A673 (cell line): ENCODE data around the gene SVIL. TPM values are rescaled to one million over a fixed set of nuclear protein-coding genes. Genes with fewer than 3 reads are reported as not detected.

Source experiments
- BruUV-seq: library from RNA; stranded (reverse); fragments of 400-500 nt; replicated peaks from 2 replicates; lab custom pipeline; 2021; lab: Mats Ljungman, UMichigan
- CTCF ChIA-PET: fragments of 300-600 bp; sonication (Branson Sonifier 250); formaldehyde crosslinking; loops from one replicate; lab custom pipeline; 2022; ENCODE audit warnings: antibody characterized with exemption; lab: Charles Lee
- POLR2A ChIA-PET: fragments of 300-600 bp; sonication (Branson Sonifier 250); formaldehyde crosslinking; loops from one replicate; lab custom pipeline; 2022; ENCODE audit warnings: antibody characterized with exemption; ENCODE audit not compliant: low non-redundant PET; lab: Charles Lee
- DNase-seq: peaks from one replicate; pipeline ENCODE4 v3.0.0-alpha.2; 2015; ENCODE audit warnings: low spot score
- H3K27ac ChIP-seq: fragments of 200-600 bp; sonication (generic); 2 replicates; pipeline ENCODE4 v1.5.1; 2016; ENCODE audit warnings: mixed run types, low read depth, mild to moderate bottlenecking, mixed read lengths, antibody characterized with exemption, low read length; ENCODE audit not compliant: poor library complexity, severe bottlenecking
- H3K27me3 ChIP-seq: fragments of 200-600 bp; sonication (generic); replicated peaks from 2 replicates; pipeline ENCODE4 v1.6.1; 2017; ENCODE audit warnings: mixed run types, low read depth, mild to moderate bottlenecking, mixed read lengths, antibody characterized with exemption, low read length; ENCODE audit not compliant: insufficient read depth, poor library complexity
- H3K36me3 ChIP-seq: fragments of 200-600 bp; sonication (generic); 2 replicates; pipeline ENCODE4 v1.6.1; 2016; ENCODE audit warnings: mixed run types, mild to moderate bottlenecking, mixed read lengths, antibody characterized with exemption, low read length; ENCODE audit not compliant: insufficient read depth, poor library complexity, severe bottlenecking
- H3K4me1 ChIP-seq: fragments of 200-600 bp; sonication (generic); 2 replicates; pipeline ENCODE4 v1.6.1; 2017; ENCODE audit warnings: mixed run types, mild to moderate bottlenecking, mixed read lengths, antibody characterized with exemption, low read length; ENCODE audit not compliant: insufficient read depth, poor library complexity, severe bottlenecking
- H3K4me3 ChIP-seq: fragments of 200-600 bp; sonication (generic); 2 replicates; pipeline ENCODE4 v1.5.1; 2016; ENCODE audit warnings: low read depth, mixed run types, mild to moderate bottlenecking, mixed read lengths, low read length; ENCODE audit not compliant: poor library complexity, severe bottlenecking
- H3K9me3 ChIP-seq: fragments of 200-600 bp; sonication (generic); 2 replicates; pipeline ENCODE4 v1.6.1; 2016; ENCODE audit warnings: mixed run types, low read depth, mild to moderate bottlenecking, mixed read lengths, antibody characterized with exemption, low read length; ENCODE audit not compliant: poor library complexity, severe bottlenecking
- EZH2 ChIP-seq: fragments of 200-600 bp; sonication (generic); IDR thresholded peaks from 2 replicates; pipeline ENCODE4 v1.6.1; 2017; ENCODE audit warnings: borderline replicate concordance, low read depth, mild to moderate bottlenecking, mixed read lengths, antibody characterized with exemption, low read length; ENCODE audit not compliant: poor library complexity, severe bottlenecking
- intact Hi-C: fragments of 100-400 bp; cut with micrococcal nuclease; formaldehyde crosslinking; loops from one replicate; pipeline ENCODE4 v1.10.0; 2022; ENCODE audit not compliant: unreplicated experiment
- total RNA-seq: library from RNA; stranded (reverse); gene quantifications from 2 replicates; pipeline ENCODE4 v1.2.3, GENCODE V29; 2021
- TF ChIP-seq, protein P1 (sequence below): fragments of 300-800, 200-600 bp; sonication (generic); conservative IDR thresholded peaks from 2 replicates; pipeline ENCODE4 v1.5.1; 2017; ENCODE audit warnings: low read depth, mild to moderate bottlenecking, antibody characterized with exemption, low read length, moderate library complexity, mixed read lengths

The SVIL gene
- total RNA-seq, 1 experiment from 2014 or later: 31.9 TPM

DNA sequence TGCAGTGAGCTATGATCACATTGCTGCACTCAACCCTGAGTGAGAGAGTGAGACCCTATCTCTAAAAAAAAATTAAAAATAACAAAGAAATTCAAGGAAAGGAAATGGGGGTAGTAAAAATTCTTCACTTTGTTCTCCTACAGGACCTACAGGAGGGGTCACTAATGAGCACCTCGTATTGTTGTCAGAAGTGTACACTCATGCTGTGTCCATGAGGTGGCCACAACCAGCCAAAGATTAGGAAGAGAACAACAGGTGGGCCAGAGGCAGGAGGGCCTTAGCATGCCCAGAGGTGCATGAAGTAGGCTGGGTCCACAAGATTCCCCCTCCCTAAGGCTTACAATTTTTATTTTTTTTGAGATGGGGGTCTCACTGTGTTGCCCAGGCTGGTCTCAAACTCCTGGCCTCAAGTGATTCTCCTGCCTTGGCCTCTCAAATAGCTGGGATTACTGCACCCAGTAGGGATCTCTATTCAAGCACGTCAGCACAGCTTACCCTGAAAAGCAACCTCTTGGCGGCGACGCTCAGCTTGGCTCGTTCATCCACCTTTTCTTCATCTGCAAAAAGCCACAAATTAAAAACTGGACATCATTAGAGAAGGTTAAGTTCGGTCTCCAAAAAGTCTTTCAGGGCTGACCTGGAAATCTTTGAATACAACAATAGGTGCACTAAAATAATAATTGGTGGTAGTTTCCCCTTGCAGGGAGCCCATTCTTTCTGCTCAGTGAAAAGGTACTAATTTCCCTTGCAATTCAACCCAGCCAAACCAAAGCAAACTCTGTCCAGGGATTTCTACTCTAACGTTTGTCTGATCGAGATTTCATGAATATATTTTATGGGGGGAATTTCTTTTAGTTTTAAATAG lies 104.4 kb downstream of the SVIL start:
- intact Hi-C loops: no loop called here
- CTCF ChIA-PET: no interaction called here
- POLR2A ChIA-PET: no interaction called here
- no peak for DNase-seq
- TF ChIP-seq, protein P1, sequence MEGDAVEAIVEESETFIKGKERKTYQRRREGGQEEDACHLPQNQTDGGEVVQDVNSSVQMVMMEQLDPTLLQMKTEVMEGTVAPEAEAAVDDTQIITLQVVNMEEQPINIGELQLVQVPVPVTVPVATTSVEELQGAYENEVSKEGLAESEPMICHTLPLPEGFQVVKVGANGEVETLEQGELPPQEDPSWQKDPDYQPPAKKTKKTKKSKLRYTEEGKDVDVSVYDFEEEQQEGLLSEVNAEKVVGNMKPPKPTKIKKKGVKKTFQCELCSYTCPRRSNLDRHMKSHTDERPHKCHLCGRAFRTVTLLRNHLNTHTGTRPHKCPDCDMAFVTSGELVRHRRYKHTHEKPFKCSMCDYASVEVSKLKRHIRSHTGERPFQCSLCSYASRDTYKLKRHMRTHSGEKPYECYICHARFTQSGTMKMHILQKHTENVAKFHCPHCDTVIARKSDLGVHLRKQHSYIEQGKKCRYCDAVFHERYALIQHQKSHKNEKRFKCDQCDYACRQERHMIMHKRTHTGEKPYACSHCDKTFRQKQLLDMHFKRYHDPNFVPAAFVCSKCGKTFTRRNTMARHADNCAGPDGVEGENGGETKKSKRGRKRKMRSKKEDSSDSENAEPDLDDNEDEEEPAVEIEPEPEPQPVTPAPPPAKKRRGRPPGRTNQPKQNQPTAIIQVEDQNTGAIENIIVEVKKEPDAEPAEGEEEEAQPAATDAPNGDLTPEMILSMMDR: no peak
- no peak for TF ChIP-seq EZH2
- H3K9me3 ChIP-seq: no peaks in the 10 kb centered on the region
- H3K27me3 ChIP-seq: no peaks in the 10 kb centered on the region
- H3K27ac ChIP-seq: no peak overlapping the region
- H3K36me3 ChIP-seq: no peaks in the 10 kb centered on the region
- no TSS peak for BruUV-seq
- no peak overlapping the region for H3K4me3 ChIP-seq
- no peaks in the 10 kb centered on the region for H3K4me1 ChIP-seq

GRCh38 chr10:29529146-29529545 lies 105.6 kb downstream of the SVIL start:
- CTCF ChIA-PET: no interaction called here
- H3K27ac ChIP-seq: no peak overlapping the region
- H3K27me3 ChIP-seq: no peaks in the 10 kb centered on the region
- no TSS peak for BruUV-seq
- no peaks in the 10 kb centered on the region for H3K9me3 ChIP-seq
- intact Hi-C loops: no loop called here
- no peaks in the 10 kb centered on the region for H3K36me3 ChIP-seq
- POLR2A ChIA-PET: no interaction called here
- TF ChIP-seq, protein P1: no peak
- TF ChIP-seq EZH2: no peak
- no peak for DNase-seq
- H3K4me1 ChIP-seq: no peaks in the 10 kb centered on the region
- no peak overlapping the region for H3K4me3 ChIP-seq

GRCh38 chr10:29525762-29526161 lies 109.0 kb downstream of the SVIL start:
- Histone ChIP-seq H3K9me3 (no peaks in the 10 kb centered on the region), H3K36me3 (no peaks in the 10 kb centered on the region), H3K4me1 (peaks cover 14% of the 10 kb centered on the region), H3K4me3 (no peak overlapping the region), H3K27ac (no peak overlapping the region), H3K27me3 (no peaks in the 10 kb centered on the region)
- no peak for TF ChIP-seq EZH2
- TF ChIP-seq, protein P1: no peak
- DNase-seq: no peak
- CTCF ChIA-PET: interaction anchor here (1.2 kb wide), 1 partner anchor 30 kb away, joined by 3 read pairs; no protein-coding TSS in a partner anchor
- BruUV-seq: no TSS peak
- POLR2A ChIA-PET: no interaction called here
- intact Hi-C loops: no loop called here
